ENCODE results near the gene METTL17. TPM values are rescaled to one million over a fixed set of nuclear protein-coding genes. Genes with fewer than 3 reads are reported as not detected.
A peak's percentile ranks its signal among the peaks of the same experiment; 100 is the strongest.

METTL17 gene
- total RNA-seq, 1 experiment from 2014 or later: 98.1 TPM

DNA sequence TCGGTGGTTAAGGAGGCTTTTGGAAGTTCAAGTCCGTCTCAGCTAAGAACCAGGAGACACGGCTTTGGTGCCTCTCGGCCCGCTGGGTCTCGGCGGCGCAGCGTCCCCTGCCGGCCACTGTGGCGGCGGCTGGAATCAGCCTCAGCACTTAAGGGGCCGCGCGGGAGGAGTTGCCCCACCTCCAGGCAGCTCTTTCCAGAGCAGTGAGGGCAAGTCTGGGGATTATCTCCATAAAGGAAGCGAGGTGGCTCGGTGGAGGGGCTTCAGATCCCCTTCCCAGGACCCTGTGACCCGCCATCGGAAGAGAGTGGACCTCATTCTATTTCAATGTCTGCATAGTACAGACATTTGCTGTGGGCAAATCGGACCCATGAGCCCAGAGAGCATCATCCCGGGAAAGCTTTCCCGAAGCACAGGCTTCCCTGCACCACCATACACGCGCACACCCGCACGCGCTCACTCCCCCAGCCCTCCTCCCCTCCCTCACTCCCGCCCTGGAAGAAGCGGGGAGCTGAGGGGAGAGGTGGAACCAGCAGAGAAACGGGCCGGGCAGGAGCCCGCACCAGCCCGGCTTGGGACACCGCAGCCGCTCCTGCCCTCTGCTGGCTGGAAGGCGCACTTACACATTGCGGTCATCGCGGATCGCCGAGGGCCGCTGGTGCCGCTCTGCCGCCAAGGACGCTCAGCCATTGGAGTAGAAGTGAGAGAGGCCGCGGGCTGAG, 18.6 kb upstream of the METTL17 start:
- DNase-seq (ENCODE audit: low spot score): peak; percentile 91
- ATAC-seq: peak; percentile 93
- H3K4me1 Mint-ChIP-seq: peaks cover 13% of the 10 kb centered on the region
- no peaks in the 10 kb centered on the region for H3K36me3 Mint-ChIP-seq
- POLR2A ChIA-PET: interaction anchor here (0.6 to 1.6 kb wide), 4 partner anchors 10 to 104 kb away, joined by 3 to 8 read pairs (median 4); no protein-coding TSS in a partner anchor
- CTCF ChIA-PET: interaction anchor here (0.6 to 3.6 kb wide), 103 partner anchors 8 to 1036 kb away, joined by 3 to 93 read pairs (median 5); partner anchors contain the start of genes ARHGEF40, EDDM3A, NDRG2 and RNASE1
- H3K4me3 Mint-ChIP-seq: peak overlapping the region; percentile 89
- peak overlapping the region; percentile 91 for H3K27ac Mint-ChIP-seq
- H3K9me3 Mint-ChIP-seq: no peaks in the 10 kb centered on the region
- H3K27me3 Mint-ChIP-seq (ENCODE audit: low read depth): peaks cover 24% of the 10 kb centered on the region
- TF ChIP-seq NR1H2 (CRISPR knock-in tag; IDR thresholded peaks at IDR 0.05) (no peak), ZNF219 (CRISPR knock-in tag; IDR thresholded peaks at IDR 0.05; ENCODE audit: borderline replicate concordance) (no peak), CREB1 (CRISPR knock-in tag; IDR thresholded peaks at IDR 0.05) (no peak), SOX15 (CRISPR knock-in tag; IDR thresholded peaks at IDR 0.05) (no peak), TEAD4 (CRISPR knock-in tag; IDR thresholded peaks at IDR 0.05) (no peak), ELF4 (CRISPR knock-in tag; IDR thresholded peaks at IDR 0.05; ENCODE audit: low read depth) (no peak), JAZF1 (CRISPR knock-in tag; IDR thresholded peaks at IDR 0.05) (no peak), ZNF317 (CRISPR knock-in tag; IDR thresholded peaks at IDR 0.05; ENCODE audit: borderline replicate concordance, low read depth) (no peak), KAT7 (CRISPR knock-in tag; IDR thresholded peaks at IDR 0.05; ENCODE audit: borderline replicate concordance) (0 out of 2 replicates have a peak, but pooled peaks have one; percentile 48), OVOL2 (CRISPR knock-in tag; IDR thresholded peaks at IDR 0.05; ENCODE audit: borderline replicate concordance) (no peak), ATF1 (CRISPR knock-in tag; IDR thresholded peaks at IDR 0.05) (no peak)
- TF ChIP-seq, protein P1, sequence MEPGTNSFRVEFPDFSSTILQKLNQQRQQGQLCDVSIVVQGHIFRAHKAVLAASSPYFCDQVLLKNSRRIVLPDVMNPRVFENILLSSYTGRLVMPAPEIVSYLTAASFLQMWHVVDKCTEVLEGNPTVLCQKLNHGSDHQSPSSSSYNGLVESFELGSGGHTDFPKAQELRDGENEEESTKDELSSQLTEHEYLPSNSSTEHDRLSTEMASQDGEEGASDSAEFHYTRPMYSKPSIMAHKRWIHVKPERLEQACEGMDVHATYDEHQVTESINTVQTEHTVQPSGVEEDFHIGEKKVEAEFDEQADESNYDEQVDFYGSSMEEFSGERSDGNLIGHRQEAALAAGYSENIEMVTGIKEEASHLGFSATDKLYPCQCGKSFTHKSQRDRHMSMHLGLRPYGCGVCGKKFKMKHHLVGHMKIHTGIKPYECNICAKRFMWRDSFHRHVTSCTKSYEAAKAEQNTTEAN (CRISPR knock-in tag; IDR thresholded peaks at IDR 0.05): no peak
- TF ChIP-seq, protein P2, sequence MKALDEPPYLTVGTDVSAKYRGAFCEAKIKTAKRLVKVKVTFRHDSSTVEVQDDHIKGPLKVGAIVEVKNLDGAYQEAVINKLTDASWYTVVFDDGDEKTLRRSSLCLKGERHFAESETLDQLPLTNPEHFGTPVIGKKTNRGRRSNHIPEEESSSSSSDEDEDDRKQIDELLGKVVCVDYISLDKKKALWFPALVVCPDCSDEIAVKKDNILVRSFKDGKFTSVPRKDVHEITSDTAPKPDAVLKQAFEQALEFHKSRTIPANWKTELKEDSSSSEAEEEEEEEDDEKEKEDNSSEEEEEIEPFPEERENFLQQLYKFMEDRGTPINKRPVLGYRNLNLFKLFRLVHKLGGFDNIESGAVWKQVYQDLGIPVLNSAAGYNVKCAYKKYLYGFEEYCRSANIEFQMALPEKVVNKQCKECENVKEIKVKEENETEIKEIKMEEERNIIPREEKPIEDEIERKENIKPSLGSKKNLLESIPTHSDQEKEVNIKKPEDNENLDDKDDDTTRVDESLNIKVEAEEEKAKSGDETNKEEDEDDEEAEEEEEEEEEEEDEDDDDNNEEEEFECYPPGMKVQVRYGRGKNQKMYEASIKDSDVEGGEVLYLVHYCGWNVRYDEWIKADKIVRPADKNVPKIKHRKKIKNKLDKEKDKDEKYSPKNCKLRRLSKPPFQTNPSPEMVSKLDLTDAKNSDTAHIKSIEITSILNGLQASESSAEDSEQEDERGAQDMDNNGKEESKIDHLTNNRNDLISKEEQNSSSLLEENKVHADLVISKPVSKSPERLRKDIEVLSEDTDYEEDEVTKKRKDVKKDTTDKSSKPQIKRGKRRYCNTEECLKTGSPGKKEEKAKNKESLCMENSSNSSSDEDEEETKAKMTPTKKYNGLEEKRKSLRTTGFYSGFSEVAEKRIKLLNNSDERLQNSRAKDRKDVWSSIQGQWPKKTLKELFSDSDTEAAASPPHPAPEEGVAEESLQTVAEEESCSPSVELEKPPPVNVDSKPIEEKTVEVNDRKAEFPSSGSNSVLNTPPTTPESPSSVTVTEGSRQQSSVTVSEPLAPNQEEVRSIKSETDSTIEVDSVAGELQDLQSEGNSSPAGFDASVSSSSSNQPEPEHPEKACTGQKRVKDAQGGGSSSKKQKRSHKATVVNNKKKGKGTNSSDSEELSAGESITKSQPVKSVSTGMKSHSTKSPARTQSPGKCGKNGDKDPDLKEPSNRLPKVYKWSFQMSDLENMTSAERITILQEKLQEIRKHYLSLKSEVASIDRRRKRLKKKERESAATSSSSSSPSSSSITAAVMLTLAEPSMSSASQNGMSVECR (CRISPR knock-in tag; IDR thresholded peaks at IDR 0.05; ENCODE audit: borderline replicate concordance): peak; percentile 20; the same call in 1 of the 2 replicates
- TF ChIP-seq, protein P3, sequence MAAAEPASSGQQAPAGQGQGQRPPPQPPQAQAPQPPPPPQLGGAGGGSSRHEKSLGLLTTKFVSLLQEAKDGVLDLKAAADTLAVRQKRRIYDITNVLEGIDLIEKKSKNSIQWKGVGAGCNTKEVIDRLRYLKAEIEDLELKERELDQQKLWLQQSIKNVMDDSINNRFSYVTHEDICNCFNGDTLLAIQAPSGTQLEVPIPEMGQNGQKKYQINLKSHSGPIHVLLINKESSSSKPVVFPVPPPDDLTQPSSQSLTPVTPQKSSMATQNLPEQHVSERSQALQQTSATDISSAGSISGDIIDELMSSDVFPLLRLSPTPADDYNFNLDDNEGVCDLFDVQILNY (CRISPR knock-in tag; IDR thresholded peaks at IDR 0.05): 0 out of 2 replicates have a peak, but pooled peaks have one; percentile 10
- TF ChIP-seq, protein P4, sequence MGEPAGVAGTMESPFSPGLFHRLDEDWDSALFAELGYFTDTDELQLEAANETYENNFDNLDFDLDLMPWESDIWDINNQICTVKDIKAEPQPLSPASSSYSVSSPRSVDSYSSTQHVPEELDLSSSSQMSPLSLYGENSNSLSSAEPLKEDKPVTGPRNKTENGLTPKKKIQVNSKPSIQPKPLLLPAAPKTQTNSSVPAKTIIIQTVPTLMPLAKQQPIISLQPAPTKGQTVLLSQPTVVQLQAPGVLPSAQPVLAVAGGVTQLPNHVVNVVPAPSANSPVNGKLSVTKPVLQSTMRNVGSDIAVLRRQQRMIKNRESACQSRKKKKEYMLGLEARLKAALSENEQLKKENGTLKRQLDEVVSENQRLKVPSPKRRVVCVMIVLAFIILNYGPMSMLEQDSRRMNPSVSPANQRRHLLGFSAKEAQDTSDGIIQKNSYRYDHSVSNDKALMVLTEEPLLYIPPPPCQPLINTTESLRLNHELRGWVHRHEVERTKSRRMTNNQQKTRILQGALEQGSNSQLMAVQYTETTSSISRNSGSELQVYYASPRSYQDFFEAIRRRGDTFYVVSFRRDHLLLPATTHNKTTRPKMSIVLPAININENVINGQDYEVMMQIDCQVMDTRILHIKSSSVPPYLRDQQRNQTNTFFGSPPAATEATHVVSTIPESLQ (CRISPR knock-in tag; IDR thresholded peaks at IDR 0.05): no peak
- TF ChIP-seq, protein P5, sequence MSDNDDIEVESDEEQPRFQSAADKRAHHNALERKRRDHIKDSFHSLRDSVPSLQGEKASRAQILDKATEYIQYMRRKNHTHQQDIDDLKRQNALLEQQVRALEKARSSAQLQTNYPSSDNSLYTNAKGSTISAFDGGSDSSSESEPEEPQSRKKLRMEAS (CRISPR knock-in tag; IDR thresholded peaks at IDR 0.05): peak; percentile 58; the same call in 1 of the 2 replicates
- TF ChIP-seq, protein P6, sequence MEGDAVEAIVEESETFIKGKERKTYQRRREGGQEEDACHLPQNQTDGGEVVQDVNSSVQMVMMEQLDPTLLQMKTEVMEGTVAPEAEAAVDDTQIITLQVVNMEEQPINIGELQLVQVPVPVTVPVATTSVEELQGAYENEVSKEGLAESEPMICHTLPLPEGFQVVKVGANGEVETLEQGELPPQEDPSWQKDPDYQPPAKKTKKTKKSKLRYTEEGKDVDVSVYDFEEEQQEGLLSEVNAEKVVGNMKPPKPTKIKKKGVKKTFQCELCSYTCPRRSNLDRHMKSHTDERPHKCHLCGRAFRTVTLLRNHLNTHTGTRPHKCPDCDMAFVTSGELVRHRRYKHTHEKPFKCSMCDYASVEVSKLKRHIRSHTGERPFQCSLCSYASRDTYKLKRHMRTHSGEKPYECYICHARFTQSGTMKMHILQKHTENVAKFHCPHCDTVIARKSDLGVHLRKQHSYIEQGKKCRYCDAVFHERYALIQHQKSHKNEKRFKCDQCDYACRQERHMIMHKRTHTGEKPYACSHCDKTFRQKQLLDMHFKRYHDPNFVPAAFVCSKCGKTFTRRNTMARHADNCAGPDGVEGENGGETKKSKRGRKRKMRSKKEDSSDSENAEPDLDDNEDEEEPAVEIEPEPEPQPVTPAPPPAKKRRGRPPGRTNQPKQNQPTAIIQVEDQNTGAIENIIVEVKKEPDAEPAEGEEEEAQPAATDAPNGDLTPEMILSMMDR (IDR thresholded peaks at IDR 0.05): peak; percentile 67
- TF ChIP-seq, protein P7, sequence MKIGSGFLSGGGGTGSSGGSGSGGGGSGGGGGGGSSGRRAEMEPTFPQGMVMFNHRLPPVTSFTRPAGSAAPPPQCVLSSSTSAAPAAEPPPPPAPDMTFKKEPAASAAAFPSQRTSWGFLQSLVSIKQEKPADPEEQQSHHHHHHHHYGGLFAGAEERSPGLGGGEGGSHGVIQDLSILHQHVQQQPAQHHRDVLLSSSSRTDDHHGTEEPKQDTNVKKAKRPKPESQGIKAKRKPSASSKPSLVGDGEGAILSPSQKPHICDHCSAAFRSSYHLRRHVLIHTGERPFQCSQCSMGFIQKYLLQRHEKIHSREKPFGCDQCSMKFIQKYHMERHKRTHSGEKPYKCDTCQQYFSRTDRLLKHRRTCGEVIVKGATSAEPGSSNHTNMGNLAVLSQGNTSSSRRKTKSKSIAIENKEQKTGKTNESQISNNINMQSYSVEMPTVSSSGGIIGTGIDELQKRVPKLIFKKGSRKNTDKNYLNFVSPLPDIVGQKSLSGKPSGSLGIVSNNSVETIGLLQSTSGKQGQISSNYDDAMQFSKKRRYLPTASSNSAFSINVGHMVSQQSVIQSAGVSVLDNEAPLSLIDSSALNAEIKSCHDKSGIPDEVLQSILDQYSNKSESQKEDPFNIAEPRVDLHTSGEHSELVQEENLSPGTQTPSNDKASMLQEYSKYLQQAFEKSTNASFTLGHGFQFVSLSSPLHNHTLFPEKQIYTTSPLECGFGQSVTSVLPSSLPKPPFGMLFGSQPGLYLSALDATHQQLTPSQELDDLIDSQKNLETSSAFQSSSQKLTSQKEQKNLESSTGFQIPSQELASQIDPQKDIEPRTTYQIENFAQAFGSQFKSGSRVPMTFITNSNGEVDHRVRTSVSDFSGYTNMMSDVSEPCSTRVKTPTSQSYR (CRISPR knock-in tag; IDR thresholded peaks at IDR 0.05): no peak
- TF ChIP-seq, protein P8, sequence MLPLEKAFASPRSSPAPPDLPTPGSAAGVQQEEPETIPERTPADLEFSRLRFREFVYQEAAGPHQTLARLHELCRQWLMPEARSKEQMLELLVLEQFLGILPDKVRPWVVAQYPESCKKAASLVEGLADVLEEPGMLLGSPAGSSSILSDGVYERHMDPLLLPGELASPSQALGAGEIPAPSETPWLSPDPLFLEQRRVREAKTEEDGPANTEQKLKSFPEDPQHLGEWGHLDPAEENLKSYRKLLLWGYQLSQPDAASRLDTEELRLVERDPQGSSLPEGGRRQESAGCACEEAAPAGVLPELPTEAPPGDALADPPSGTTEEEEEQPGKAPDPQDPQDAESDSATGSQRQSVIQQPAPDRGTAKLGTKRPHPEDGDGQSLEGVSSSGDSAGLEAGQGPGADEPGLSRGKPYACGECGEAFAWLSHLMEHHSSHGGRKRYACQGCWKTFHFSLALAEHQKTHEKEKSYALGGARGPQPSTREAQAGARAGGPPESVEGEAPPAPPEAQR (CRISPR knock-in tag; IDR thresholded peaks at IDR 0.05): no peak

Data from WTC11 (cell line).